Measurements from ENCODE around the gene FOXRED2.

DNA sequence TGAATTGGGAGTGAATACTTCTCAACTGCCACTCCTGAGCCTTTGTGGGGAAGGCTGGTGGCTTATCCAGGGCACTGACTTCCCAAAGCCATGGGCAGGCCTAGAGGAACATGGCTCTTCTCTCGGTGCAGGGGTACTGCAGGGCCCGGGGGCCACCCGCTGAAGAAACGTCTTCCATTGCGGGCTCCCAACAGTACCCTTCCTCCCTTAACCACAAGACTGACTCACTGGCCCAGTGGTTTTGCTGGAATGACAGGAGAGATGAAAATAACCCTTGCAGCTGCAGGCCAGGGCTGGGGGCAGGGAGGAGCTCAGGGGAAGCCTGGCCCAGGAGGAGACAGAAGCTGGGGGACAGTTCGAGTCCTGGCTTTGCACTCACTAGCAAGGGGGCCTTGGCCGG is 38.9 kb downstream of the FOXRED2 start:
- TF ChIP-seq, protein P1, sequence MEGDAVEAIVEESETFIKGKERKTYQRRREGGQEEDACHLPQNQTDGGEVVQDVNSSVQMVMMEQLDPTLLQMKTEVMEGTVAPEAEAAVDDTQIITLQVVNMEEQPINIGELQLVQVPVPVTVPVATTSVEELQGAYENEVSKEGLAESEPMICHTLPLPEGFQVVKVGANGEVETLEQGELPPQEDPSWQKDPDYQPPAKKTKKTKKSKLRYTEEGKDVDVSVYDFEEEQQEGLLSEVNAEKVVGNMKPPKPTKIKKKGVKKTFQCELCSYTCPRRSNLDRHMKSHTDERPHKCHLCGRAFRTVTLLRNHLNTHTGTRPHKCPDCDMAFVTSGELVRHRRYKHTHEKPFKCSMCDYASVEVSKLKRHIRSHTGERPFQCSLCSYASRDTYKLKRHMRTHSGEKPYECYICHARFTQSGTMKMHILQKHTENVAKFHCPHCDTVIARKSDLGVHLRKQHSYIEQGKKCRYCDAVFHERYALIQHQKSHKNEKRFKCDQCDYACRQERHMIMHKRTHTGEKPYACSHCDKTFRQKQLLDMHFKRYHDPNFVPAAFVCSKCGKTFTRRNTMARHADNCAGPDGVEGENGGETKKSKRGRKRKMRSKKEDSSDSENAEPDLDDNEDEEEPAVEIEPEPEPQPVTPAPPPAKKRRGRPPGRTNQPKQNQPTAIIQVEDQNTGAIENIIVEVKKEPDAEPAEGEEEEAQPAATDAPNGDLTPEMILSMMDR (IDR thresholded peaks at IDR 0.05): no peak
- TF ChIP-seq EZH2 (IDR thresholded peaks at IDR 0.05): no peak

All from neural progenitor cell (in vitro differentiated cells).